Small intestine (tissue), 7 donors: Measurements from ENCODE around the gene LSM7. TPM values are rescaled to one million over a fixed set of nuclear protein-coding genes. Genes with fewer than 3 reads are reported as not detected.
A peak's percentile ranks its signal among the peaks of the same experiment; 100 is the strongest.

Experiments used
- DNase-seq, 2 donors: peaks; one replicate each; pipeline versions ENCODE4 v3.0.0 to v3.0.0-alpha.2; 2013
- FAIRE-seq: peaks from 2 replicates; lab custom pipeline; 2012; peaks lifted over from hg19 to GRCh38; lab: Jason Lieb, UNC
- H3K27ac ChIP-seq, 3 donors: one replicate each; pipeline ENCODE4 v1.5.1; 2013; ENCODE audit warnings: low read length in 2 of 3, mild to moderate bottlenecking in 2 of 3, control low read depth in 1 of 3, inconsistent platforms in 1 of 3, low read depth in 1 of 3, moderate library complexity in 1 of 3
- H3K27me3 ChIP-seq, 3 donors: one replicate each; pipeline ENCODE4 v1.6.1; 2013; ENCODE audit warnings: low read length in 3 of 3, inconsistent platforms in 1 of 3; ENCODE audit not compliant: control insufficient read depth in 3 of 3, insufficient read depth in 3 of 3
- H3K36me3 ChIP-seq, 3 donors: one replicate each; pipeline ENCODE4 v1.6.1; 2013; ENCODE audit warnings: low read length in 3 of 3, inconsistent platforms in 1 of 3, low read depth in 1 of 3, mild to moderate bottlenecking in 1 of 3, moderate library complexity in 1 of 3; ENCODE audit not compliant: control insufficient read depth in 3 of 3, insufficient read depth in 2 of 3
- H3K4me1 ChIP-seq, 3 donors: one replicate each; pipeline ENCODE4 v1.6.1; 2013; ENCODE audit warnings: low read length in 2 of 3, inconsistent platforms in 1 of 3, low read depth in 1 of 3, mild to moderate bottlenecking in 1 of 3, moderate library complexity in 1 of 3; ENCODE audit not compliant: control insufficient read depth in 3 of 3, insufficient read depth in 2 of 3
- H3K4me3 ChIP-seq, 3 donors: one replicate each; pipeline ENCODE4 v1.5.1; 2013; ENCODE audit warnings: low read length in 3 of 3, control low read depth in 1 of 3, inconsistent platforms in 1 of 3, low read depth in 1 of 3, mild to moderate bottlenecking in 1 of 3, moderate library complexity in 1 of 3
- H3K9me3 ChIP-seq, 2 donors: one replicate each; pipeline ENCODE4 v1.6.1; 2013; ENCODE audit warnings: low read depth in 1 of 2, low read length in 1 of 2; ENCODE audit not compliant: control insufficient read depth in 2 of 2, insufficient read depth in 1 of 2
- WGBS, 3 donors: extraction: QIAGEN DNeasy Blood & Tissue Kit; methylation state at CpG; one replicate each; pipeline ENCODE4 v1.1.7; 2013; 5-methylcytosine and 5-hydroxymethylcytosine counted together
- polyA plus RNA-seq, 4 donors: library from polyadenylated mRNA; stranded (reverse) in 3 of 4; unstranded in 1 of 4; fragments of 200-250 nt in 3 of 4; fragments of 120-200 nt in 1 of 4; gene quantifications; one replicate each; pipeline versions ENCODE4 v1.2.1 to v1.2.3, GENCODE V29; 2013
- donor health status: healthy with polysubstance abuse.
- donor health status: control.
- donor health status: control.
- donor health status: Bipolar disorder and iron deficiency.
- donor health status: healthy.

Gene LSM7
- polyA plus RNA-seq, 4 donors: 145 to 471 (median 283) TPM

GRCh38 chr19:2319551-2319950 is 8.8 kb downstream of the LSM7 start:
- DNase-seq (no peak), FAIRE-seq (no peak)
- no peaks in the 10 kb centered on the region for H3K4me1 ChIP-seq
- H3K9me3 ChIP-seq: peaks cover 0 to 14% of the 10 kb centered on the region in 2 donors
- no peak overlapping the region for H3K4me3 ChIP-seq
- peaks cover 0 to 45% (median 13%) of the 10 kb centered on the region in 3 donors for H3K36me3 ChIP-seq
- H3K27me3 ChIP-seq: peaks cover 0 to 1% (median 0%) of the 10 kb centered on the region in 3 donors
- no peak overlapping the region for H3K27ac ChIP-seq
- 91 to 93% (median 92%) methylated on average over 19 to 20 of the region's 20 CpGs for WGBS, 3 donors

GRCh38 chr19:2318923-2319322 is 9.5 kb downstream of the LSM7 start:
- WGBS, 3 donors: 48 to 79% (median 73%) methylated on average over 6 of the region's 6 CpGs
- DNase-seq (no peak), FAIRE-seq (no peak)

GRCh38 chr19:2317756-2318155 is 10.6 kb downstream of the LSM7 start:
- H3K9me3 ChIP-seq: peaks cover 0 to 16% of the 10 kb centered on the region in 2 donors
- peaks cover 0 to 7% (median 1%) of the 10 kb centered on the region in 3 donors for H3K27me3 ChIP-seq
- peaks cover 0 to 27% (median 5%) of the 10 kb centered on the region in 3 donors for H3K36me3 ChIP-seq
- DNase-seq: no peak
- H3K4me3 ChIP-seq: no peak overlapping the region
- no peaks in the 10 kb centered on the region for H3K4me1 ChIP-seq
- WGBS, 3 donors: 84 to 94% (median 84%) methylated on average over 24 to 25 of the region's 25 CpGs
- H3K27ac ChIP-seq: no peak overlapping the region
- FAIRE-seq: no peak

More at GRCh38 chr19:2318923-2319322, 9.5 kb downstream of the LSM7 start:
- peaks cover 0 to 16% of the 10 kb centered on the region in 2 donors for H3K9me3 ChIP-seq
- no peaks in the 10 kb centered on the region for H3K4me1 ChIP-seq
- no peak overlapping the region for H3K4me3 ChIP-seq
- peaks cover 0 to 39% (median 11%) of the 10 kb centered on the region in 3 donors for H3K36me3 ChIP-seq
- H3K27me3 ChIP-seq: peaks cover 0 to 1% (median 0%) of the 10 kb centered on the region in 3 donors
- H3K27ac ChIP-seq: no peak overlapping the region

GRCh38 chr19:2317300-2317699 is 11.1 kb downstream of the LSM7 start:
- DNase-seq (no peak), FAIRE-seq (no peak)
- Histone ChIP-seq H3K4me1 (no peaks in the 10 kb centered on the region), H3K36me3 (peaks cover 0 to 23% (median 3%) of the 10 kb centered on the region in 3 donors), H3K27me3 (peaks cover 0 to 12% (median 5%) of the 10 kb centered on the region in 3 donors), H3K9me3 (peaks cover 0 to 16% of the 10 kb centered on the region in 2 donors), H3K4me3 (no peak overlapping the region), H3K27ac (no peak overlapping the region)
- 89 to 94% (median 93%) methylated on average over 13 of the region's 13 CpGs for WGBS, 3 donors

GRCh38 chr19:2315818-2316353 is 12.5 kb downstream of the LSM7 start:
- FAIRE-seq (no peak), DNase-seq (peak; percentile 45 to 61)
- Histone ChIP-seq H3K9me3 (peaks cover 0 to 16% of the 10 kb centered on the region in 2 donors), H3K27me3 (peaks cover 0 to 15% (median 6%) of the 10 kb centered on the region in 3 donors), H3K4me1 (no peaks in the 10 kb centered on the region), H3K27ac (no peak overlapping the region), H3K36me3 (peaks cover 0 to 10% (median 0%) of the 10 kb centered on the region in 3 donors), H3K4me3 (no peak overlapping the region)
- WGBS, 3 donors: 35 to 49% (median 45%) methylated on average over 22 of the region's 22 CpGs

GRCh38 chr19:2315121-2315817 is 13.1 kb downstream of the LSM7 start:
- Histone ChIP-seq H3K36me3 (peaks cover 0 to 8% (median 0%) of the 10 kb centered on the region in 3 donors), H3K4me1 (no peaks in the 10 kb centered on the region), H3K9me3 (peaks cover 0 to 16% of the 10 kb centered on the region in 2 donors), H3K4me3 (no peak overlapping the region), H3K27ac (no peak overlapping the region), H3K27me3 (peaks cover 0 to 18% (median 6%) of the 10 kb centered on the region in 3 donors)
- 83 to 88% (median 84%) methylated on average over 7 of the region's 7 CpGs for WGBS, 3 donors
- DNase-seq (no peak), FAIRE-seq (no peak)

- DNase-seq: no peak
- peaks cover 0 to 39% (median 9%) of the 10 kb centered on the region in 3 donors for H3K27me3 ChIP-seq
- 34 to 43% (median 40%) methylated on average over 23 to 28 of the region's 28 CpGs for WGBS, 3 donors
Observed at GRCh38 chr19:2312820-2313501, 15.4 kb downstream of the LSM7 start.

GRCh38 chr19:2311093-2311492 is 17.3 kb downstream of the LSM7 start:
- H3K9me3 ChIP-seq: peaks cover 0 to 16% of the 10 kb centered on the region in 2 donors
- no peak overlapping the region for H3K27ac ChIP-seq
- DNase-seq (no peak), FAIRE-seq (no peak)
- 90 to 93% (median 92%) methylated on average over 4 of the region's 4 CpGs for WGBS, 3 donors
- H3K4me3 ChIP-seq: no peak overlapping the region
- H3K4me1 ChIP-seq: peaks cover 0 to 9% (median 0%) of the 10 kb centered on the region in 3 donors
- peaks cover 0 to 57% (median 19%) of the 10 kb centered on the region in 3 donors for H3K27me3 ChIP-seq
- no peaks in the 10 kb centered on the region for H3K36me3 ChIP-seq

More at GRCh38 chr19:2312820-2313501, 15.4 kb downstream of the LSM7 start:
- H3K27ac ChIP-seq: no peak overlapping the region
- no peaks in the 10 kb centered on the region for H3K36me3 ChIP-seq
- H3K4me3 ChIP-seq: no peak overlapping the region
- H3K4me1 ChIP-seq: peaks cover 0 to 4% (median 0%) of the 10 kb centered on the region in 3 donors
- FAIRE-seq: no peak
- peaks cover 0 to 16% of the 10 kb centered on the region in 2 donors for H3K9me3 ChIP-seq
